Measurements from ENCODE around the gene GFPT2.

DNA sequence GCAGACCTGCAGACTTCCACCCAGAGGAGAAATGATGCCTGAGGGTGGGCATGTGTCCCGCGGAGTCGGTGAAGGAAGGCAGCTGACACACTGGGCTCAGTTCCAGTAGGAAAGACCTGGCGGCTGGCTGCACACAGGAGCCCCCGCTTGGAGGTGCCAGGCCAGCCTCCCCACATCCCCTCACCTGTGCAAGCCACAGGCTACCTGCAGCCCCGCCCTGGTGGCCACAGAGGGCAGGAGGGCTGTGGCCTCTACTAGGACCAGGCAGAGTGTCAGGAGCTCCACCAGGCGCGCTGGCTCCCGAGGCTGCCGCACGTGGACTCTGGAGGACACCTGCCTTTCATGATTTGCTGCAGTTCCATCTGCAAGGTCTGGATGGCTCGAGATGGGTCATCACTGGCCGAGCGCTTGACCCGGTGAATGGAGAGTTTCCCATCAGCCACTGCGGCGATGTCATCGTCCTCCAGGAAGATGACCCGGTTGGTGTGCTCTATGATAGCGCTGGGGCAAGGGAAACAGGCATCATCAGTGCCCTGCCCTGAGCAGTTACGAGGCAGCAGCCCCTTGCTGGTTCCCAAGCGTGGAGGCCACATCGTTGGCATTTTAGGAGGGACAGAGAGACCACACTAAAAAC lies 34.6 kb downstream of the GFPT2 start:
- TF ChIP-seq, protein P1, sequence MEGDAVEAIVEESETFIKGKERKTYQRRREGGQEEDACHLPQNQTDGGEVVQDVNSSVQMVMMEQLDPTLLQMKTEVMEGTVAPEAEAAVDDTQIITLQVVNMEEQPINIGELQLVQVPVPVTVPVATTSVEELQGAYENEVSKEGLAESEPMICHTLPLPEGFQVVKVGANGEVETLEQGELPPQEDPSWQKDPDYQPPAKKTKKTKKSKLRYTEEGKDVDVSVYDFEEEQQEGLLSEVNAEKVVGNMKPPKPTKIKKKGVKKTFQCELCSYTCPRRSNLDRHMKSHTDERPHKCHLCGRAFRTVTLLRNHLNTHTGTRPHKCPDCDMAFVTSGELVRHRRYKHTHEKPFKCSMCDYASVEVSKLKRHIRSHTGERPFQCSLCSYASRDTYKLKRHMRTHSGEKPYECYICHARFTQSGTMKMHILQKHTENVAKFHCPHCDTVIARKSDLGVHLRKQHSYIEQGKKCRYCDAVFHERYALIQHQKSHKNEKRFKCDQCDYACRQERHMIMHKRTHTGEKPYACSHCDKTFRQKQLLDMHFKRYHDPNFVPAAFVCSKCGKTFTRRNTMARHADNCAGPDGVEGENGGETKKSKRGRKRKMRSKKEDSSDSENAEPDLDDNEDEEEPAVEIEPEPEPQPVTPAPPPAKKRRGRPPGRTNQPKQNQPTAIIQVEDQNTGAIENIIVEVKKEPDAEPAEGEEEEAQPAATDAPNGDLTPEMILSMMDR (IDR thresholded peaks at IDR 0.05): no peak
- no peak for TF ChIP-seq POLR2A (IDR thresholded peaks at IDR 0.05)
